GM21367 (cell line): ENCODE data around the gene NTM.

Source experiments
- ATAC-seq: cut with Tn5 transposase; IDR thresholded peaks from one replicate; pipeline ENCODE4 v1.9.1; 2021; ENCODE audit not compliant: unreplicated experiment

NTM gene

DNA sequence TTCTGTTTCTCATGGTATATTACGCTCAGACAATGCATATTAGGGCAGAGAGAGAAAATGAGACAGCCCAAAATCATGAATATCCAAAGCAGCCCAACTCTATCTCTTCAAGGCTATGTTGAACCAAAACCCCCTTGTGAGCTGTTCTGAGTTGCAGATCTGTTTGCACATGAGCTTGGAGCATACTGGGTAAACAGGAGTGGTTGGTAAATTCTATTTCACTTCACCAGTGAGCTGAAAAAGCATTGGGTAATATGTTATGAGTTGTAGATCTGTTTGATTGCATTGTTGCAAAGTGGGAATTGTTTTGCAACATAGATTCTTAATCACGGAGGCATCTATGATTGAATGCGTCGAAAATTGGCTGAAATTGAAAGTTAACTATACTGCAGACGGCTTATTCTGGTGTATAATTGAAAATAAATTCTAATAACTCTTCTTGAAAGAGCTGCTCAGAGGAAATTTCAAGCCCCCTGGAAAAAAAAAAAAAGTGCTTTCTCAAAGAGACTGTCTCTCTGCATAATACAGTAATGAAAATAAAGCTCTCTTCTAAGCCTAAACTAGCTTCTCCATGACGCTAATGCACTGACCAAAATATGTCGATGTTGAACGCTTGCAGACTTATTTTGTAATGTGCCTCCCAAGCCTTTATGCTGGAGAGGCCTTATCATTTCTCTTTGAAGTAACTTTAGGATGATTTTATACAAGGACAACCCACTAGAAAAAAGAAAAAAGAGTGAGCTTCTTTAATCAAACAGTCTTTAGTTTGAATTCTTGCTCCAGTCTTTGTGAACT lies 263.7 kb downstream of the NTM start:
- ATAC-seq = no peak

DNA sequence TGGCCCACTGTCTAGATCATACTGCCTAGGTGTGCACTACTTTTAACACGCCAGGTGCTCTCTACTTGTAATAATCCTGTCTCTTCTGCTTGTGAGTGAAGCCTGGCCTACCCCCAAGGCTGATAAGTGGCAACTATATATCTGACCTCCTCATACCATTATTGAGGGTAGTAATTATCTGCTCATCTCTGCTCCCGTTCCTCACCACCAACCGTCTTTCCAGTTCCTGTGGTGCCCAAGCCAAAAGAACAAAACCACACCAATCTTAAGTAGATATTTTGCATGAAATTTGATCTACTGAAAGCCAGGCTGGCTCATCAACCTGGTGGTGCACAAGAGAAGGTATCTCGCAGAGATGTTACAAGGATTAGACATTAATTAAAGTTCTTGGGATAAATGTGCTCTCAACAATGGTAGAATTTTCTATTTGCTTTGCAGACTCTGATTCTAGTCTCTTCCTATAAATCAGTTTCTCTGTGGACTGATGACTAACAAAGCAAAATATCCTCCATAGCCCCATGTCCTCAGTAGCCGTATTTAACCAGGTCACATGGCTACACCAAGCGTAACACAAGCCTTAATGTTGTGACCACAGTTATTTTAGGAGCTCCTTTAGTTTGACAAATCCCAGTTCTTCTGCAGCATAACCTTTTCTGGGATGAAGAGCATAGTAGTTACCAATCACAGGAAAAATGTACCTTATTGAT lies 267.2 kb downstream of the NTM start:
- no peak for ATAC-seq

DNA sequence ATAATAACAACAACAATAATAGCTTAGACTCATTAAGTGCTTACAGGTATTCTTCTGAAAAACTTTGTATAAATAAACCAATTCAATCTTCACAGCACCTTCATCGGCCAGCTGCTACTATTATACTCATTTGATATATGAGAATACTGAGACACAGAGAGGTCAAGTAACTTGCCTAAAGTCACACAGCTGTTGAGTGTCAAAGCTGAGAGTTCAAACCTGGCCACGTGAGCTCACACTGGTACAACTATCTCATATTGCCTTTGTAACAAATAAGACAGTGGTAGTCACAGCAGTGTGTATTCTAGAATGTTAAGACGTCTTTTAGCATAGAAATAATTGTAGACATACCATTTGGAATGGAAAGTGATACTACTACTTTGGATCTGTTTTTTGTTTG lies 268.5 kb downstream of the NTM start:
- no peak for ATAC-seq

DNA sequence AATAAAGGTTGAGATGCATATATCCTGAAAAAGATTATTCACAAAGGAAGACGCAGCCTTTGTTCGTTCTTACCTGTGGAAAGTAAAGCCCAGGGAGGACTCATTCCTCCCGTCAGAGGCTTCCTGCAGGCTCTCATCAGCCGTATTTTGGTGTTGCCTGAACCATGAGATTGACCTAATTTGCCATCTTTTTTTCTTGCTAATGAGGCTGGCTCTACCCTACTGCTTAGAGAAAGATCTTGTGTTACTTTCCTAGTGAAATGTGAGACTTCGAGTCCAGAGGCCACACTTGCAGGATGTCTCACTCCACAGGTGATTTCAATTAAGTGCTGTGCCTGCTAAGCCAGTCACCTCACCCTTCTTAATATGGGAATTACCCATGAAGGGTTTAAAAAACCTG lies 269.9 kb downstream of the NTM start:
- no peak for ATAC-seq

DNA sequence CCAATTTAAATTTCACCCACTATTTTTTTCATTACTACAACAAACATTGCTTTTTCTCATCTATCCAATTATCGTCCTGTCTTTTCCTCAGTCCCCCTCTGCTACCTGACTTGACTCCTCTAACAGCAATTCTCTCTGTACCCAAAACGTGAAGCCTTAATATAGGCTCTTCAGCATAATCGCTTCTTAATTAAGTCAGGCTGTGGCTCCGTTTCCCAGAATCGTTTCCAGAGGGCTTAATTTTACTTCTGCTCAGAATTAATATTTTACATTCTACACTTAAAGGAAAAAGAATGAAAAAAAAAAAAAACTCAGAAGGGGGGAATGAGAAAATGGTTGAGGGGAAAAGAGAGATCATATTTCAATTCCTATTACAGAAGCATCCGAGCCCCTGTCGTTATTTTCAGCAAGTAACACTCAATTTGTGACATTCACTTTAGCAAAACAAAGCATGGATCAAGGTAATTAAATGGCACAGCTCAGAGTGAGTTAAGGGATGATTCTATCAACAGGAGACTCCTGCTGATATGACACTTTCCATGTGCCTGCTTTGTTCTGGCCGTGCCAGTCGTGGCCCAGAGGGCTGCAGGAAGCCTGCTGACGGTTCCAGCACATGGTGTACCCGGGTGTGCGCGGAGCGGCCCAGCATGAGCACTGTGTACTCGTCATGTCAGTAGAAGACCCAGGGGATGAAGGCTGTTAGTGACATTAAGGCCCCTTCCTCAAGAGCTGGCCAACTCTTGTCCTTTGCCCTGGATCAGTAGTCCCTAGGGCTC lies 272.5 kb downstream of the NTM start:
- ATAC-seq = no peak

DNA sequence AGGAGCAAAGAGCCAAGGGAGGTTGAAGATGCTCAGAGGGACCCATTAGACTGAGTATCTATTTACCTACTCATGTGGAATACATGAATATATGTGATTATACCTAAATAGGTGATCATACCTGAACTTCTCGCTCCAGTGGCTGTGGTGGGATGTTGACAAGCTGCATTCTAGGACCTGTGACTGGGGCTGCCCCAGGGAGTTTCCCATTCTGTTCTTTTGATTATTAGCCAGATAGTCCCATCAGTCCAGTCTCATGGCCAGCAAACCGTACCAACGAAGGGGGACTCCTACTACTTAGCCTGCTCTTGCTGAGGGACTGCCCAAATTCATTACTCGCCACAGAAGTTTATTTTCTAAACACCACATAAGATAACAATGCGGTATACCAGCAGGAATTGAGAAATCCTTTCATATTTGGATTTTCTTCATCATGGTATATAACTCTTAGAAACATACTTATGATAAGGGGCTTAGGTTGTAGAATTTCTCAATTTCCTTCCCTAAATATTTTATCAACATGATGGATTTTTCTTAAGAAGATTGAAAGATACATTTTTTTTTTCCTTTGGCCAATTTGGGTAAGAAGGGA lies 273.9 kb downstream of the NTM start:
- no peak for ATAC-seq

DNA sequence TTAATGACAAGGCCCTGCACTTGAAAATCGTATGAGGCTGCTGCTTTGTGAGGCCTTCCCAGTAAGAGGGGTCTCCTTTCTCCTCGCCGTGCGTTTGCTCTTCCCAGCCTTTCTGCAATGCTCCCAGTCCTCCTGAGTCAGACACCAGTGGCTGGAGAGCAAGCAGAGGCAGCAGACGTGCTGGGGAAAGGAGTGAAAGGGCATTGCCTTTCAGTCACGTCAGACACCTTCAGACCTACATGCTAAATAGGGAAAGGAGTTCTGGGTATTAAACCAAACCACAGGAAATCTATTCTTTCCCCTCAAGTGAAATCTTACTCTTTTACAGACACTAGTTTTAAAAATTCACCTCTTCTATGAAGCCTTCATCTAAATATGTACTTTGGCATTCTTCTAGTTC lies 274.8 kb downstream of the NTM start:
- no peak for ATAC-seq

DNA sequence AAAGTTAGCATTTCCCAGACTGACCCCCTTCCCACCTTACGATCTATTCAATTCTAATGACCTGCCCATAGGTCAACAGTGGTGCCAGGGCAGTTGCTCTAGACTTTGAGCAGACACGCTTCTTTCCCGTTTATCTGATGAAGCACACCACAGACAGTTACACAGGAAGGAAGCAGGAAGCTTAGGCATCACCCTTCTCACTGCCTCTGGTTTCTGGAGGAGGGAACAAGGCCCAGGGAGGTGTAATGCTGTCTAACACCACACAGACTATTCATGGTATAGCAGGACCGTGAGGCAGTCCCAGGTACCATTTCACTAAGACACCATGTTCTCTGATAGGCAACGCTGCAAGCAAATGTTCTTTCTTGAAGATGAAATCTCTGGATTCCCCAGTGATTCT lies 279.4 kb downstream of the NTM start:
- ATAC-seq = no peak

DNA sequence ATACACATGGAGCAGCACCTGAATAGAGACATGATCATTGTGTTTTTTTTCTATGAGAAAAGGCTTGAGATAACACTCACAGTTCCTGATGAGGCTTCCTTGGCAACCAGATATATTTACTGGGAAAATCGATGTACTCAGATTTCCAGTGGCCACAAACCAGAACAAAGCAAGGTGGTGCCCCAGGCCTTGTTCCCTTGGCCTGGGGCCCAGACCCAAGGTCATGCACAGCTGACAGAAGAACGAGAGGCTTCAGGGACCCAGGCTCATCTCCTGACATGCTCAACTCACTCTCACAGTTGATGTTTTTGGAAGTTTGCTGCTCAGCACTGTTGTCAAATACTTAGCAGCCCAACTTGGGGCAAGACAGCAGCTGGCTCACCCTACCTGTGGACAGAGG lies 281.8 kb downstream of the NTM start:
- no peak for ATAC-seq

DNA sequence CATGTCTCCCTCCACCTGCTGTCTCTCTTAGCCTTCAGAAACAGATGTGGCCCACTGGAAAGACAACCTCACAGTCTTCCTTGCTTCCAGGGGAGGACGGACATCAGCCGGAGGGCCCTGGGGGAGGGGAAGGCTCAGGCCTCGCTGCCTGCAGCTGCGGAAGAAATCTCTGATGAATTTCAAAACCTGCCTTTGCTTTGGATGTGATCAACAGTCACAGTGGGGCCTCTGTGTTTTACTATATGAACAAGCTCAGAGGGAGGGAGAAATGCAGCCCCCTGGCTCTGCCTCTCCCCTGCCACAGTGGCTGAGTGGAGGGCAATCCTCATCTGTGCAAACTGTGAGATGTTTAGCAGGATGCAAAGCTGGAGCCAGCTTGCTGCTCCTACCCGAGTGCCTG lies 282.8 kb downstream of the NTM start:
- ATAC-seq = no peak

DNA sequence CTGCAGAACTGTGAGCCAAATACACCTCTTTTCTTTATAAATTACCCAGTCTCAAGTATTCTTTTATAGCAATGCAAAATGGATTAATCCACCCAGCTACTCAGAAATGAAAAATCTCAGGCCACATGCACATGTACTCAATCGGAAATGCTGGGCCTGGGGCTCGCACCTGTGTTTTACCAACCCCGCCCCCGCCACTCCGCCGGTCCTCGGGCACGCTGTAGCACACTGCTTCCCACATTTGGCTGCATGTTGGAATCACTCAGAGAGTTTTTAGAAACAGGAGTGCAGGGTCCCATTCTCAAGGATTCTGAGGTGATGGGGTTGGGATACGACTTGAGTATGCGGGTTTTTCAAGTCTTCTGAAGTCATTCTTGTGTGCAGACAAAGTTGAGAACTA lies 284.4 kb downstream of the NTM start:
- no peak for ATAC-seq

DNA sequence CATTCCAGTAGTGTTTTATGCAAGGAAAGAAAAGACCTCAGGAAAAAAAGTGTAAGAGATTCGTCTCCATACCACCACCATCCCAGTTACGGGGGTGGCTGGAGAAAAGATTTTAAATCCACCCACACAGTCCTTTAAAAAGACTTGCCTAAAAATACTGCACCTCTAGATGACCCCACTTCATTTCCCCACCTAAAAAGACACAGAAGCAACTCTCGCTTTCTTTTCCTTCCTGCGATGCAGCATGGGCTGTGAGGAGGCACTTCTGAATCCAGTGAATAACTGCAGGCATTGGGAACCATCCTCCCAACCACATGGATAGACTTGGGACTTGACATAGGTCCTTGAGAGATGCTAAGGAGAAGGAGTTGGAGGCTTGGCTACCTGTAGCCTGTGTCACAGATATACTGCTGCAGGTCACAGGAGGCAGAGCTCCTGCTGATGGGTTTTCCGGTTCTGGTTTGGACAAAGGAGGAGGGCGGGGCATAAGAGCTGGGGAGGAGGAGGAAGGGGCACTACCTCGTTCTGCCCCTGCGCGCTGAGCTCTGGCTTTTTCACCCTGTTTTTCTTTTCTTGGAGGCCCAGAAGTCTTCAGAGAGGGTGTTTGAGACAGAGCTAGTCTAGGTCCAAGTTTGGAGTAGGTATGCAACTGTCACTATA lies 285.9 kb downstream of the NTM start:
- no peak for ATAC-seq

DNA sequence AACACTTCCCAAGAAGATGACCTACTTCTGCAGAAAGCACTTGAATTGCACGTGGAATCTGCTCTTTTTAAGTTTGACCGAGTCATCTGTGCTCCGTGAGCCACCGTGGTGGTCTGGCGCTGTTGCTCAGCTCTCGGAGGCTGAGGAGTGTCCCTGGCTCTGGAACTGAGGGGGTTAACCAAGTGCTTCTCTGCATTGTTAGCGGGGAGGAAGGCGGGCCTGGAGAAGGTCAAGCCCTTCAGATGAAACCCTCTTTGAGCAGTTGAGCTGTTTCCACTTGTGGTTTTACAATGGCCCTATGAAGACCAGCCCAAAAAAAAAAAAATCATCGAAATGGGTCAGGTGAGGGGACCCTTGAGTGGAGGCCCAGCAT lies 286.4 kb downstream of the NTM start:
- no peak for ATAC-seq

DNA sequence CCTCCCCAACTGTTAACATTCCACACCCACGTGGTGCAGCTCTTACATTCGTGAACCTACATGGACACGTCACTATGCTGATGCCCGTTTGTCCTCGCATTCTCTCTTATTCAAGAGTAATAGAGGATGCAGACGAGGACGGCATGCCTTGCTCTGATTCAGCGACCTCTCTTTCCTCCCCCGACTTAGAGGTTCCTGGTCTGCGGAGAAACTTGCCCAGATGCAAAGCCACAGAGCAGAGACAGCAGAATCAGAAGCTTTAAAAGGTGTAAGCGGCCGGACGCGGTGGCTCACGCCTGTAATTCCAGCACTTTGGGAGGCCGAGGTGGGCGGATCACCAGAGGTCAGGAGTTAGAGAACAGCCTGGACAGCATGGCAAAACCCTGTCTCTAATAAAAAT lies 288.0 kb downstream of the NTM start:
- no peak for ATAC-seq

DNA sequence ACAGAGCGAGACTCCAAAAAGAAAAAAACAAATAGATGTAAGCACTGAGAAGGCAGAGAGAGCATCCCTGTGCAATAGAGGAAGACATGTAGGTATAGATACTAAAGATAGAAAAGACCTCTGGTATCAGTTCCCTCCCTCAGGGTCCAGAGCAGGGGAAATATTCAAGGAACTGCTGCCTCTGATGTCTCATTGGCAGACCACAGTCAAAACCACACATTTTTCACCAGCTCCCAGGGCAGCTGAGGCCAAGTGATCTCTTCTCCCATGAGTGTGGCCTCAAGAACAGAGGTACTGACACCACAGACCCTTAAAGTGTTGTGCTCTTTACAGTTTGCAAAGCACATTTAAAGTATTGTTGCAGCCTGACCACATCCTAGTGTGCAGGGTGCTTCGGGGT lies 288.5 kb downstream of the NTM start:
- ATAC-seq = peak; percentile 66

DNA sequence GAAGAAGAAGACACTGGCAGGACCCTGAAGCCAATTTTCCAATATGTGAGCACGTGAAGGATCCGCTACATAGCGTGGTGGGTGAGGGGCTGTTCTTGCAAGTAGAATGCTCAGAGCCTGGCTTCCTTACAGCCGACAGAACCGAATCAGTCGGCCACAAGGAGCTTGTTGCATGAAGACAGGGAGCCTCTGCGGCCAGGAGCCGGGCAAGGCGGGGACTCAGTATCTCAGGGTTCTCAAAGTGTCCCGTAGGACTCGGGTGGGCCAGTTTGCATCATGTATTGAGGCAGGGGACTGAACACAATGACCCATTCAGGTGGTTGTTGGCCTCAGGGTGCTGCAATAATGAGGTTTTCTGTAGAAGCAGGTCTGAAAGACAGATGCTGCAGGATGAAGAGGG lies 289.5 kb downstream of the NTM start:
- ATAC-seq = no peak

DNA sequence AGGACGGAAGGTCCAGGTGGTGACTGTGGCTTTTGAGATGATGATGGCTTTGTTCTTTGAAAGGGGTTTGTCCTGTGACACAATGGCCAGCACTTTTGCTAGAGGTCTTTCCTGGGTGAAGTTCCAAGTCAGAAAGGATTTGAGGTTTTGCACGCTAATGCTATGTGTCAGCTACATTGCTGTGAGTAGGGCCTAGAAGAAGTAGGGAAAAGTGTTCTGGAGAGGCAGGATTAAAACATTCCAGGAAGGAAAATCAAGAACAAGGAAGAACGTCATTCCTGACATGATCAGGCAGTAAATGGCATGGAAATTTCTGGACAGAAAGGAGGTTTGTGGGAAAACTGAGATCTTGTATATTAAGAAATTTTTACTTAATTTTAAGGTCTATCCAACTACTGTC lies 290.7 kb downstream of the NTM start:
- no peak for ATAC-seq

DNA sequence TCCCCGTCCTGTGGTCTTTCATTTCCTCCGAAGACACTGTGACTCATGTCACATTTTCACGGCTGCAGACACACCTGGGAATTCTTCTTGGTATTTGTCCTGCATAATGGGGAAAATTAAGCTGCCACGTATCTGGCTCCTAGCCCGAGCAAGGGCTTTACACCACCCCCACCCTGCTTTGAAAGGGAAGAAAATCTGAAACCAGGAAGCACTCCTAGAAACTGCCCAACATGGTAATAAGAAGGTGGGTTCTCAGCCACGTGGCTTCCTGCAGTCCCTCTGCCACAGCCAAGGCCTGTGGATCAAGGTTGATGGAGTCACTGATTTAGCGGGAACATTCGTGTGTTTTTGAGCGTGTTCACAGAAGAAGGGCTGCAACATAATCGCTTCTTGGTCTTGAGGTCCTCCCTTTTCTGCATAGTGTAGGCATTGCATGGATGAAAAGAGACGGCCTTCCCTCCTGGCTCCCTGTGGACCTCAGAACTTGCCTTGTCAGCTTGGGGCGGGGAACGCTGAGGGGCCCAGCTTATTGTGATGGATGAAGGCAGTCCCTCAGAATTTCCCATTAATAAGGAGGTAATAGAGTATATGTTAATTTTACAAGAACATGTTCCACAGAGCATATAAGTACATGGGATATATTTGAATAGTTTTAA lies 292.0 kb downstream of the NTM start:
- ATAC-seq = no peak

DNA sequence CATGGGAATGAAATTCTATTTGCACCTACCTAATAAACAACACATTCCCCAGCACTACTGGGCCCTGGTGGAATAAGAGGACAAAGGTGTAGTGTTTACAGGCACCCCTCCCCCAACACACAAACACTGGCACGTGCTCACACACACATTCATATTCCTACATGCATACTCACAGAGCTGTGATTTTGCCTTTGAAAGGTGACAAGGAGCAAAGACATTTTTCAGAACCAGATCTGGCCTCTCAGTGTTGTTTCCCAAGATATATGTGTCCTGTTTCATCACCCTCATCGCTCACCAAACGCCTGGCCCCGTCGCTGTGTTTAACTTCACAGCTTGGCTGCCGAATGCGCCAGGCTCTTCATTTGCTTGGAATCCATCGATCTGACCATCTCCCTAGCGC lies 292.6 kb downstream of the NTM start:
- no peak for ATAC-seq

DNA sequence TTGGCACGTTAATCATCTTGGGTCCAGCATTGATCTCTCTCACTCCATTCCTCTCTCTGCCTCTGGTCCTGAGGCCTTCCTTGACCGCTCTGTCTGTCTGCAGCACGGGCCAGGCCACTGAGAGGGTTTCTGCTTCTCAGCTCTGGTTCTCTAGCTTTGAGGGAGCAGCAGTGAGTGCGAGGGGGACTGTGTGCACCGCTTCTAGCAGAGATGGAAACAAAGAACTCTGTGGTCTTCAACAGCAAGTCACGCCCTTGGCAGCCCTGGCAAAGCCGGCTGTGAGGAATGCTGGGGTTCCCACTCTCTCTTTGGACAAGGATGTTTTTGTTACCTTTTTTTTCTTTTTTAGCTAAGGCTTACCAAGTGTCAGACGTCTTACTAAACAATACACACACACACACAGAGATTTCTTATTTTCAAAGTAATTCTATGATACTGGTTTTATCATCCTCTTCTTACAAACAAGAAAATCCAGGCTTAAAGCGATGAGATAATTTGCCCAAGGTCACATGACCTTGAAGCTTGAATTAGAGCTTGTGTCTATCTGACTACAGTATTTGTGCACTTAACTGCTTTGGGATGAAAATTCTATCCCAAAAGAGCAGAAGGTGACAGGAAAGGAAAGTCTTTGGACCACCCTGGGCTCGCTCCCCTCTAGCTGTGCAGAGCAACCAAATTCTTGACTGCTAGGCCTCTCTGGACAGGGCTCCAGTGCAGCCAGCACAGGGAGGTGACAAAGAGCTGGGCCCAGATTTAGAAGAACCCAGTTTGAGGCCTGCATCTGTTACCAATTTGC lies 293.2 kb downstream of the NTM start:
- no peak for ATAC-seq
